Cardiac fibroblast (primary cell): ENCODE results near the gene TNNI3K.

Experiments
- DNase-seq, 2 donors: peaks; one replicate each; pipeline versions ENCODE4 v3.0.0 to v3.0.0-alpha.2; 2010; ENCODE audit warnings: low read depth in 2 of 2
- H3K4me3 ChIP-seq, 2 donors: replicated peaks in 1 of 2; 1 replicate in 1 of 2; 2 replicates in 1 of 2; pipeline ENCODE4 v1.5.1; 2011; ENCODE audit warnings: low read depth in 2 of 2, low read length in 2 of 2, mild to moderate bottlenecking in 2 of 2, moderate library complexity in 1 of 2
- CTCF ChIP-seq: IDR thresholded peaks from one replicate; pipeline ENCODE4 v1.5.1; 2011; ENCODE audit warnings: low read depth, mild to moderate bottlenecking, low read length, inconsistent platforms

Gene TNNI3K

GRCh38 chr1:74463333-74463988, 228.3 kb downstream of the TNNI3K start:
- H3K4me3 ChIP-seq, result no peak overlapping the region
- no peak for TF ChIP-seq CTCF
- DNase-seq, result peak; percentile 12 to 13

- H3K4me3 ChIP-seq, result no peak overlapping the region
- TF ChIP-seq CTCF, result no peak
- peak in 1 of 2 donors; percentile 5 for DNase-seq
Observed at GRCh38 chr1:74464037-74464436, 228.8 kb downstream of the TNNI3K start.

- DNase-seq, result no peak
- H3K4me3 ChIP-seq, result no peak overlapping the region
- no peak for TF ChIP-seq CTCF
Observed at GRCh38 chr1:74465193-74465681, 230.1 kb downstream of the TNNI3K start.

GRCh38 chr1:74467786-74468377, 232.7 kb downstream of the TNNI3K start:
- no peak for TF ChIP-seq CTCF
- no peak overlapping the region for H3K4me3 ChIP-seq
- DNase-seq, result peak; percentile 4 to 52

- peak; percentile 52 for TF ChIP-seq CTCF
- peak; percentile 56 to 61 for DNase-seq
- H3K4me3 ChIP-seq, result no peak overlapping the region
Observed at GRCh38 chr1:74468982-74469603, 233.9 kb downstream of the TNNI3K start.

- no peak for TF ChIP-seq CTCF
- no peak overlapping the region for H3K4me3 ChIP-seq
- peak in 1 of 2 donors; percentile 17 for DNase-seq
Observed at GRCh38 chr1:74470251-74470650, 235.1 kb downstream of the TNNI3K start.
